Upper lobe of right lung (tissue), 1 donor: Measurements from ENCODE around the gene CCDC12. TPM values are rescaled to one million over a fixed set of nuclear protein-coding genes. Genes with fewer than 3 reads are reported as not detected.

Source experiments
- ATAC-seq: fragments of 200-7000 bp; cut with Tn5 transposase; one replicate; pipeline ENCODE4 v1.9.1; 2020; ENCODE audit warnings: mild to moderate bottlenecking, moderate library complexity
- DNase-seq: peaks from one replicate; pipeline ENCODE4 v3.0.0-alpha.2; 2020
- H3K27ac ChIP-seq: fragments of 200-600 bp; one replicate; pipeline ENCODE4 v1.8.0; 2022
- H3K27me3 ChIP-seq: fragments of 200-600 bp; one replicate; pipeline ENCODE4 v1.8.0; 2022; ENCODE audit warnings: mild to moderate bottlenecking
- H3K36me3 ChIP-seq: fragments of 200-600 bp; one replicate; pipeline ENCODE4 v1.8.0; 2022
- H3K4me1 ChIP-seq: fragments of 200-600 bp; one replicate; pipeline ENCODE4 v1.8.0; 2022
- H3K4me3 ChIP-seq: fragments of 200-600 bp; one replicate; pipeline ENCODE4 v1.8.0; 2022; ENCODE audit warnings: mild to moderate bottlenecking
- H3K9me3 ChIP-seq: fragments of 200-600 bp; one replicate; pipeline ENCODE4 v1.8.0; 2022
- intact Hi-C: fragments of 100-400 bp; cut with DNase I; formaldehyde crosslinking; loops from one replicate; pipeline ENCODE4 v1.11.0; 2022
- total RNA-seq: library from RNA; stranded (reverse); fragmentation: NEBNext Ultra II Directional; extraction: Animal tissue kit (Norgen Biotek cat#: 25700); gene quantifications from one replicate; pipeline ENCODE4 v1.2.1, GENCODE V29; 2021
- TF ChIP-seq, protein P1 (sequence below): fragments of 200-600 bp; IDR thresholded peaks from one replicate; pipeline ENCODE4 v1.8.0; 2022; ENCODE audit warnings: antibody characterized with exemption
- donor health status: DM: no; HTN: yes; CAD: no; lungs with severe emphysema.

CCDC12 gene
- total RNA-seq, 1 donor from 2014 or later, result 42.1 TPM

DNA sequence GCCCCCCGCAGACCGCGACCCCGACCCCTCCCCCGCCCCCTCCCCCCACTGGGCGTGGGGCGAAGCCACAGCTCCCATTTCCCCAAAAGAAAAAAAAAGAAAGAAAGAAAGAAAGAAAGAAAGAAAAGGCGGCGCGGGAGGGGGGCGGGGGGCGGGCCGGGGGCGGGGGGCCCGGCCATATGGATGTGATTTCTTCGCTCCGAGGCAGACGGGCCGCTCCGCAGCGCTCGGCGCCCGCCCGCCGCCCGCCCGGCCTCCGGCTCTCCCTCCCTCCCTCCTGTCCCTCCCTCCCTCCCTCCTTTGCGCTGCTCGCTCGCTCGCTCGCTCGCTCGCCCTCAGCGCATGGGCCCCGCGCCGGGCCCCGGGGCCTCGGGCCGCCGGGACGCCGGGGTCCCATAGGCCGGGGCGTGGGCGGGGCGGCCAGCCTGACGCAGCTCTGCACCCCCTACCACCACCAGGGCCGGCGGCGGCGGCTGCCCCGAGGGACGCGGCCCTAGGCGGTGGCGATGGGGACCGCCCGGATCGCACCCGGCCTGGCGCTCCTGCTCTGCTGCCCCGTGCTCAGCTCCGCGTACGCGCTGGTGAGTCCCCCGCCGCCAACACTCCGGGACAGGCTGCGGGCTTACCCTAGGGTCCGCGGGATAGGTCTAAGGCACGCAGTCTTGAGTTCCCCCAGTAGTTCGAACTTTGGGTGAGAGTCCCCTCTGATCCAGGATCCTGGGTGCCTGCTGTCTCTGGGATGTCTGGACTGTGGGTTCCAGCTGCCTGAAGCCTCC is 93.3 kb downstream of the CCDC12 start:
- Histone ChIP-seq H3K4me1 (peaks cover 13% of the 10 kb centered on the region), H3K36me3 (no peaks in the 10 kb centered on the region), H3K4me3 (peak overlapping the region; percentile 58), H3K9me3 (no peaks in the 10 kb centered on the region), H3K27me3 (peaks cover 36% of the 10 kb centered on the region), H3K27ac (peak overlapping the region; percentile 79)
- intact Hi-C loops, result no loop called here
- DNase-seq, result no peak
- TF ChIP-seq, protein P1, sequence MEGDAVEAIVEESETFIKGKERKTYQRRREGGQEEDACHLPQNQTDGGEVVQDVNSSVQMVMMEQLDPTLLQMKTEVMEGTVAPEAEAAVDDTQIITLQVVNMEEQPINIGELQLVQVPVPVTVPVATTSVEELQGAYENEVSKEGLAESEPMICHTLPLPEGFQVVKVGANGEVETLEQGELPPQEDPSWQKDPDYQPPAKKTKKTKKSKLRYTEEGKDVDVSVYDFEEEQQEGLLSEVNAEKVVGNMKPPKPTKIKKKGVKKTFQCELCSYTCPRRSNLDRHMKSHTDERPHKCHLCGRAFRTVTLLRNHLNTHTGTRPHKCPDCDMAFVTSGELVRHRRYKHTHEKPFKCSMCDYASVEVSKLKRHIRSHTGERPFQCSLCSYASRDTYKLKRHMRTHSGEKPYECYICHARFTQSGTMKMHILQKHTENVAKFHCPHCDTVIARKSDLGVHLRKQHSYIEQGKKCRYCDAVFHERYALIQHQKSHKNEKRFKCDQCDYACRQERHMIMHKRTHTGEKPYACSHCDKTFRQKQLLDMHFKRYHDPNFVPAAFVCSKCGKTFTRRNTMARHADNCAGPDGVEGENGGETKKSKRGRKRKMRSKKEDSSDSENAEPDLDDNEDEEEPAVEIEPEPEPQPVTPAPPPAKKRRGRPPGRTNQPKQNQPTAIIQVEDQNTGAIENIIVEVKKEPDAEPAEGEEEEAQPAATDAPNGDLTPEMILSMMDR, result no peak
- peak; percentile 50 for ATAC-seq

DNA sequence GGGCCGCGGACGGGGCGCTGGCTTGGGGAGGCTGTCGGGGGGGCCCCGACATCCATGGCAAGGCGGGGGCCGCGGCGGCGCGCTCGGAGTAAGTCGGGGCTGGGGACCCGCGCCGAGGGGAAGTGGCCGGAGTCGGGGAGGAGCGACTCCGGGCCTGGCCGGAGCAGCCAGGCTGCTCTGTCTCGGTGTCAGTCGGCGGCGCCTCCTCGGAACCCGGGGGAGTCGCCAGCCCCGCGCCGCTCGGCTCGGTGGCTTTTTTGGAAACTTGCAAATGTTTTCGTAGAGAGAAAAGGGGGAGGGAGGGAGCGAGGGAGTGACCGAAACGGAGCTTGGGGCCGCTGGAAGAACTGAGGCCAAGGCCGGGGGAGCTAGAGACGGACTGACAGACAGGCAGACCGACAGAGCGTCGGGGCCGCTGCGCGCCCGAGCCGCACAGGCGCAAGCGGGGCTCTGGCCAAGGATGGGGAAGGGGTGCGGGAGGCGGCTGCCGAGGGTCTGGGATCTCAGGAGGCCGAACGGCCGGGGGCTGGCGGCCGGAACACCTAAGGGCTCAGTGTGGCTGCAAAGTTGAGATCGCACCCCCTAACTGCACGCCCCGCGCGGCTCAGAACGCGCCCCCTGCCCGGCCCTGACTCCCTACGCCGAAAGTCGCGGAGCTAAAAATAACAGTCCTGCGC is 94.0 kb downstream of the CCDC12 start:
- TF ChIP-seq, protein P1, result no peak
- Histone ChIP-seq H3K36me3 (no peaks in the 10 kb centered on the region), H3K9me3 (no peaks in the 10 kb centered on the region), H3K27ac (peak overlapping the region; percentile 79), H3K4me1 (peaks cover 13% of the 10 kb centered on the region), H3K4me3 (peak overlapping the region; percentile 58), H3K27me3 (peaks cover 36% of the 10 kb centered on the region)
- ATAC-seq (peak; percentile 32), DNase-seq (no peak)
- intact Hi-C loops, result no loop called here

DNA sequence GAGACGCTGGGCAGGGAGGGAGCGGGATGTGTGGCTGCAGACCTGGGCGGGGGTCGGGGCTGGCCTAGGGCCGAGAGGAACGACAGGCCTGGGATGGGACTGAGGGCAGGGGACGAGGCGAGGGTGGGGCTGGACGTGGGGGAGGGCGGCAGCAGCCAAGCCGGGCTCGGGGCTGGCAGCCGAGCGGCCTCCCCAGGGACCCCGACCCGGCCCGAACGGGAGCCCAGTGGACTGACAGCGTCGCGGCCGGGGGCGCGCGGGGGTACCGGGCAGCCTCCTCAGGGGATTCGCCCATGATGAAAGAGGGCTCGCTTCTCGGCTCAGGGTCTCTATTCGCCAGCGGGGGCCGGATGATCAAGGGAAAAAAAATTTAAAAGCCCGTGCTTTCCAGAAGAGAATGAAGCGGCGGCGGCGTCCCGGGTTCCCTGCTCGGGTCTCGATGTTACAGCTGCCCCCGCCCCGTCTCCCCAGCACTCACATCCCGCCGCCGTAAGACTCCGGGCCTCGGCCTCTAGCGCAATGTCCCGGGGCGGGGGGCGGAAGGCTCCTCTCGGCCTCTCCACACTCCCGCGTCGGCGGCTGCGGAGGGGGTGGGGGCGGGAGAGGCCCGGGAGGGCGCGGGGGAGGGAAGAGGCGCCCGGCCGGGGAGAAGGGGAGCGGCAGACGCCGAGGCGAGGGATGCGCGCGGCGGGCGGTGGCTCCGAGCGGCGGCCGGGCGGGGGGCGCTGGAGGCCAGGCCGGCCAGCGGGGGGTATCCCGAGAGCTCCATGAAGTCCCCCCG is 94.8 kb downstream of the CCDC12 start:
- TF ChIP-seq, protein P1, result no peak
- Histone ChIP-seq H3K4me1 (peaks cover 13% of the 10 kb centered on the region), H3K27ac (peak overlapping the region; percentile 79), H3K27me3 (peaks cover 36% of the 10 kb centered on the region), H3K4me3 (peak overlapping the region; percentile 58), H3K9me3 (no peaks in the 10 kb centered on the region), H3K36me3 (no peaks in the 10 kb centered on the region)
- intact Hi-C loops, result no loop called here
- no peak for DNase-seq
- ATAC-seq, result peak; percentile 34

DNA sequence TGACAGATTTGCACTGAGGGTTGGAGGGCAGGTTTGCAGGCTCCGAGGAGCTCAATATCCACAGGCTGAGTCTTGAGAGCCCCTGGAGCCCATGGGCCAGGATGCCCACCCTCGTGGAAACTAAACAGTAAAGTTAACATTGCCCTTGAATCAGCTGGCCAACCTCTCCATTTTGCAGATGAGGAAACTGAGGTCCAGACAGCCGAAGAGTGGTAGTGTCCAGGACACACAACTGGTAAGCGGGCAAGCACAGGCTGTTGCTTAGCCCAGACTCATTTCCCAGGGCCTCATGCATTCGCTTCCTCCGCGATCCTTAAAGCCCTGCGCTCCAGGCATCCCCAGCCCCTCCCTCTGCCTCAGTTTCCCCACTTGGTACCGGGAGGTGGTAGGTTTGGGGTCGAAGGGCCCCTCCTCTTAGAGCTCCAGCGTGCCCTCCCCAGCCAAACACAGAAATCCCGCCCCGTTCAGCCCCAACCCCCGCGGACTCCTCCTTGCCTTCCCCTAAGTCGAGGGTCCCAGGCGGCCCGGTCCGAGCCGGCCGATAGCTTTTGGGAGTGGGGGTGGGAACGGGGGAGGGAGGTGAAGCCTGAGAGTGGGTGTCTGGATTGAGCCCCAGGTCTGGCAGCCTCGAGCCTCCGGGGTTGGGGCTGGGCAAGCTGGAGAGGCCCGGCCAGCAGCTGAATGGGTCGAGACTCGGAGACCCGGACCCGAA is 95.5 kb downstream of the CCDC12 start:
- peak overlapping the region; percentile 79 for H3K27ac ChIP-seq
- peak overlapping the region; percentile 58 for H3K4me3 ChIP-seq
- H3K9me3 ChIP-seq, result no peaks in the 10 kb centered on the region
- no peaks in the 10 kb centered on the region for H3K36me3 ChIP-seq
- peaks cover 13% of the 10 kb centered on the region for H3K4me1 ChIP-seq
- no peak for ATAC-seq
- H3K27me3 ChIP-seq, result peaks cover 36% of the 10 kb centered on the region
- TF ChIP-seq, protein P1, result no peak
- no peak for DNase-seq
- intact Hi-C loops, result no loop called here

DNA sequence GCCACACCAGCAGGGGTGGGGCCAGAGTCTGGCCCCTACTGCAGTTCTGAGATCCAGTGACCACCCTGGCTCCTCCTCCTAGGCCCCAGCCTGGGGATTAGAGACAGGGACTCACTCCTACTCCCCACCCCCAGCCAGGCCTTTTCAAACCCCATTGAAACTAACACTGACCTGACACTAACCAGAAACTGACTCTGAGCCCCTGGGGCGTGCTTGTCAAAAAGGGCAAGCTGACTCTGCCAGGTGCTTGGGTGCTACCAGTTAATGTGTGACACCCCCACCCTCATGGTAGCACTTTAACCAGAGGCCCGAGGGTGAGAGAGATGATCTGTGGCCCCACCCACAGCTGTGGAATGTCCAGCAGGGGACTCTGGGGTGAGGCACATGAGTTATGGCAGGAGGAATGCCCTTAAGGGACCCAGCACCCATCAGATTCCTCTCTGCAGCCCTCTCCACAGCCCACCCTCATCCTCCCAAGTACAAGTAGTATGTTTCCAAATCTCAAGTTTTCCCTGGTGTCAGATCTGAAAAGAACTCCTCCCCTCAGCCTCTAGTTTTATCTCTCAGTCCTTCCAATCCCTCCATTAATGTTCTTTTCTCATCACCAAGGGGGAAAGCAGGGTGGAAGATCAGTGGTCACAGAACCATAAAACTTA is 97.6 kb downstream of the CCDC12 start:
- Histone ChIP-seq H3K4me1 (peaks cover 18% of the 10 kb centered on the region), H3K9me3 (no peaks in the 10 kb centered on the region), H3K27ac (no peak overlapping the region), H3K4me3 (no peak overlapping the region), H3K36me3 (no peaks in the 10 kb centered on the region), H3K27me3 (peaks cover 29% of the 10 kb centered on the region)
- intact Hi-C loops, result no loop called here
- peak; percentile 47 for ATAC-seq
- DNase-seq, result no peak
- TF ChIP-seq, protein P1, result no peak
